Activated CD4-positive, alpha-beta T cell treated with anti-CD3 and anti-CD28 coated beads, Interleukin-2, amount 50 U/mL, for 24 hours (primary cell): ENCODE data around the gene XK.
"Not testable (repeated sequence)": the region's sequence is repeated elsewhere in the genome, so short reads cannot be mapped to it uniquely, and the experiment has no call there.

Experiments
- DNase-seq, 2 donors: peaks; one replicate each; pipeline ENCODE4 v3.0.0-alpha.2; 2020; ENCODE audit warnings: low read depth in 1 of 2, low spot score in 1 of 2

Gene XK

GRCh38 chrX:37753384-37753783 lies 67.8 kb downstream of the XK start:
- no peak for DNase-seq

- DNase-seq, result no peak
These were observed 68.9 kb downstream of the XK start for GRCh38 chrX:37754516-37754915.

GRCh38 chrX:37755025-37755424 lies 69.4 kb downstream of the XK start:
- no peak for DNase-seq

GRCh38 chrX:37757082-37757481 lies 71.5 kb downstream of the XK start:
- DNase-seq, result no peak

GRCh38 chrX:37759351-37759750 lies 73.8 kb downstream of the XK start:
- DNase-seq, result no peak

- DNase-seq, result no peak
These were observed 74.4 kb downstream of the XK start for GRCh38 chrX:37759878-37760418.

- no peak for DNase-seq
These were observed 77.8 kb downstream of the XK start for GRCh38 chrX:37763400-37763799.

- DNase-seq, result no peak
These were observed 79.9 kb downstream of the XK start for GRCh38 chrX:37765507-37765906.

- DNase-seq, result no peak
These were observed 81.8 kb downstream of the XK start for GRCh38 chrX:37767430-37767829.

- not testable (repeated sequence) for DNase-seq
These were observed 83.3 kb downstream of the XK start for GRCh38 chrX:37768866-37769265.

- no peak for DNase-seq
These were observed 90.8 kb downstream of the XK start for GRCh38 chrX:37776283-37776986.

- DNase-seq, result no peak
These were observed 91.4 kb downstream of the XK start for GRCh38 chrX:37776987-37777325.

GRCh38 chrX:37779857-37780256 lies 94.3 kb downstream of the XK start, which contains the start of gene CYBB:
Gene CYBB (plus strand): TSS chrX:37780059. CDS start chrX:37780078, 19 bp downstream.
- no peak for DNase-seq

- DNase-seq, result no peak
These were observed 95.5 kb downstream of the XK start for GRCh38 chrX:37781081-37781480.
